ENCODE data around the gene ELK3. TPM values are rescaled to one million over a fixed set of nuclear protein-coding genes. Genes with fewer than 3 reads are reported as not detected.

ELK3 gene
- 5.1 and 9.6 TPM in 2 replicates for total RNA-seq
- 7.3 and 10.2 TPM in 2 replicates for polyA plus RNA-seq

DNA sequence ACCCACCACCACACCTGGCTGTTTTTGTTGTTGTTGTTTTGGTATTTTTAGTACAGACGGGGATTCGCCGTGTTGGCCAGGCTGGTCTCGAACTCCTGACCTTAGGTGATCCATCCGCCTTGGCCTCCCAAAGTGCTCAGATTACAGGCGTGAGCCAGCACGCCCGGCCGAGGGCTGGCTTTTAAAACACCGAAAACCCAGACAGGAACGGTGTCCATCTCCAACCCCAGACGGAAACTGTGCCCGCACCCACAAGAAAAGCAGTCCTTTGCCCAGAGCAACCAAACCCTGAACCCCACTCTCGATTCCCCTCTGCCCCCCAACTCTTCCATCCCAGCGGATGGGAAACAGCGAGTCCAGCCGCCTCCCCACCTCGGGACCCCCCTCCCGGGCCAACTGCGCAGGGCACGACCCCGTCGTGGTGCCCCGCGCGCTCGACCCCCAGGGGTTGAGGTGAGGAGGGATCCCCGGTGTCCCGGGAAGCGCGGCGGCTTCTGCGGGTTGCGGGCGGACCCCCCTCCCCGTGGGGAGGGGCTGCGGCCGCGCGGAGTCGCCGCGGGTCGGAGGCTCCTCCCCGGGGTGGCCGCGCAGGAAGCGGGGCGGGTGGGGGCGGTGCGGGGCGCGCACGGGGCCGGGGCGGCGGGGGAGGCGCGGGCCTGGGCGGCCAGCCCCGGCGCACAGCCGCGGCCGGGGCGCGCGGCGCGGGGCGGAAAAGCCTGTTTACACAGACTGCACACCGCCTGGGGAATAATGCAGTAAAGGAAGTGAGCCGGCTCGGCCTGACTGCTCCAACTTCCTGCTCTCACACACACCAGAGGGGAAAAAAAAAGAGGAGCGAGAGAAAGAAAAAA lies at the start of gene ELK3:
Gene ELK3 (plus strand): TSS at position 651 of the 851 bp plus-strand sequence.
- H3K27me3 ChIP-seq = no peaks in the 10 kb centered on the region
- no peak within 1 kb of the TSS for H3K27ac ChIP-seq

DNA sequence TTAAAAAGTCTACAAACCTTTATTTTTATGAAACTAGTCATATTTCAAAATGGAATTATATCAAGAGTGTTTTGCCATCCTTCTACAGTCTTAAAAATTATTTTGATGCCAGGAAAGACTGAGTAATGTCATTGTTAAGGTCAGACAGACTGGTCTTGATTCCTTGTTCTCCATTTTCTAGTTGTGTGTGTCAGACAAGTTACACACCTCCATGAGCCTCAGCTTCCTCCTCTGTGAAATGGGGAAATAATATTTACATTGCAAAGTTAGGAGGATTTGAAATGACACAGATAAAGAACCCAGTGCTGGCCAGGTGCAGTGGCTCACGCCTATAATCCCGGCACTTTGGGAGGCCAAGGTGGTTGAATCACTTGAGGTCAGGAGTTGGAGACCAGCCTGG lies 47.4 kb upstream of the ELK3 start:
- Histone ChIP-seq H3K27ac (no peak overlapping the region), H3K4me1 (ENCODE audit: low read depth) (no peaks in the 10 kb centered on the region), H3K27me3 (no peaks in the 10 kb centered on the region), H3K4me3 (no peak overlapping the region), H3K36me3 (no peaks in the 10 kb centered on the region), H3K9me3 (ENCODE audit: low read depth) (no peaks in the 10 kb centered on the region)
- no peak for DNase-seq (ENCODE audit: low read depth in 1 of 2, low spot score in 1 of 2)
- TF ChIP-seq, protein P1, sequence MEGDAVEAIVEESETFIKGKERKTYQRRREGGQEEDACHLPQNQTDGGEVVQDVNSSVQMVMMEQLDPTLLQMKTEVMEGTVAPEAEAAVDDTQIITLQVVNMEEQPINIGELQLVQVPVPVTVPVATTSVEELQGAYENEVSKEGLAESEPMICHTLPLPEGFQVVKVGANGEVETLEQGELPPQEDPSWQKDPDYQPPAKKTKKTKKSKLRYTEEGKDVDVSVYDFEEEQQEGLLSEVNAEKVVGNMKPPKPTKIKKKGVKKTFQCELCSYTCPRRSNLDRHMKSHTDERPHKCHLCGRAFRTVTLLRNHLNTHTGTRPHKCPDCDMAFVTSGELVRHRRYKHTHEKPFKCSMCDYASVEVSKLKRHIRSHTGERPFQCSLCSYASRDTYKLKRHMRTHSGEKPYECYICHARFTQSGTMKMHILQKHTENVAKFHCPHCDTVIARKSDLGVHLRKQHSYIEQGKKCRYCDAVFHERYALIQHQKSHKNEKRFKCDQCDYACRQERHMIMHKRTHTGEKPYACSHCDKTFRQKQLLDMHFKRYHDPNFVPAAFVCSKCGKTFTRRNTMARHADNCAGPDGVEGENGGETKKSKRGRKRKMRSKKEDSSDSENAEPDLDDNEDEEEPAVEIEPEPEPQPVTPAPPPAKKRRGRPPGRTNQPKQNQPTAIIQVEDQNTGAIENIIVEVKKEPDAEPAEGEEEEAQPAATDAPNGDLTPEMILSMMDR (IDR thresholded peaks at IDR 0.05; ENCODE audit: low read depth, low read length) = no peak

More for the DNA sequence above, at the start of gene ELK3:
- Histone ChIP-seq H3K9me3 (ENCODE audit: low read depth) (no peaks in the 10 kb centered on the region), H3K4me3 (peak within 1 kb of the TSS; percentile 99), H3K36me3 (no peaks in the 10 kb centered on the region), H3K4me1 (ENCODE audit: low read depth) (no peaks in the 10 kb centered on the region)
- DNase-seq (ENCODE audit: low read depth in 1 of 2, low spot score in 1 of 2) = peak; percentile 76 to 87
- TF ChIP-seq, protein P1 (IDR thresholded peaks at IDR 0.05; ENCODE audit: low read depth, low read length) = no peak

DNA sequence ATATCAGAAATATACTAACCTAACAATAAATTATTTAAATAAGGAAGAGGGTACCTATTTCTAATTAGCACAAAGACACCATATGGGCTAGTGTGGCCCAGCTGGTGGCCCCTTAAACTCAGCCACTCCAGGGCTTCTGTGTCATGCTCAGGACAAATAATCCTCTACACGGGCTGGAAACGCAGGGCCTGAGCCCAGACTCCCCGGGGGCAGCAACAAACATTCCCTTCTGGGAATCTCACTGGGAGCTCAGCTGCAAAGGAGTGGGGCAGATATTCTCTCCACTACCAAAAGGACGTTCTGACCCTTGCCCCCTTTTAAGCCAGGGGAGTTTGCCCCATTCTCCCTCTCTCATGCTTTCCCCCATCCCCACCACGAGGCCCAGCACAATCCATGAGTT lies 43.7 kb upstream of the ELK3 start:
- TF ChIP-seq, protein P1 (IDR thresholded peaks at IDR 0.05; ENCODE audit: low read depth, low read length) = no peak
- Histone ChIP-seq H3K36me3 (no peaks in the 10 kb centered on the region), H3K9me3 (ENCODE audit: low read depth) (no peaks in the 10 kb centered on the region), H3K4me1 (ENCODE audit: low read depth) (no peaks in the 10 kb centered on the region), H3K27me3 (no peaks in the 10 kb centered on the region), H3K27ac (no peak overlapping the region), H3K4me3 (no peak overlapping the region)
- no peak for DNase-seq (ENCODE audit: low read depth in 1 of 2, low spot score in 1 of 2)

DNA sequence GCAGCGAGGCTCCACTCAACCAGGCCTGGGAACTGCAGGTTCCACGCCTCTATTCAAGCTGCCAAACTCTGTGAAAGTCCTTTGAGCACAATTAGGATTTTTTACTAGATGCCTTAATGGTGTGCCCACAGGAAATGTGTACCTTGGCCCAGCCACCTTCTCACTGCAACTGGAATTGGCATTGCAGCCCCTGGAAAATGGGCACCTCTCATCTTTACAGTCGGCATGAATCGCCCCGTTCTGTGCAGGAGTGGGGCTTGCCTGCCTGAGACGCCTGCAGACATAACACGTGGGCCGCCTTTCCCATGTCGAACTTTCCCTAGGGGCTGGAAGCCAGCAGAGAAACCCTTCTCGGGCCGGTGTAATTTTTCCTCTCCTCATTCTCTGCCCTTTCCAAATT lies 42.0 kb upstream of the ELK3 start:
- Histone ChIP-seq H3K9me3 (ENCODE audit: low read depth) (no peaks in the 10 kb centered on the region), H3K27me3 (no peaks in the 10 kb centered on the region)
- TF ChIP-seq, protein P1 (IDR thresholded peaks at IDR 0.05; ENCODE audit: low read depth, low read length) = no peak

DNA sequence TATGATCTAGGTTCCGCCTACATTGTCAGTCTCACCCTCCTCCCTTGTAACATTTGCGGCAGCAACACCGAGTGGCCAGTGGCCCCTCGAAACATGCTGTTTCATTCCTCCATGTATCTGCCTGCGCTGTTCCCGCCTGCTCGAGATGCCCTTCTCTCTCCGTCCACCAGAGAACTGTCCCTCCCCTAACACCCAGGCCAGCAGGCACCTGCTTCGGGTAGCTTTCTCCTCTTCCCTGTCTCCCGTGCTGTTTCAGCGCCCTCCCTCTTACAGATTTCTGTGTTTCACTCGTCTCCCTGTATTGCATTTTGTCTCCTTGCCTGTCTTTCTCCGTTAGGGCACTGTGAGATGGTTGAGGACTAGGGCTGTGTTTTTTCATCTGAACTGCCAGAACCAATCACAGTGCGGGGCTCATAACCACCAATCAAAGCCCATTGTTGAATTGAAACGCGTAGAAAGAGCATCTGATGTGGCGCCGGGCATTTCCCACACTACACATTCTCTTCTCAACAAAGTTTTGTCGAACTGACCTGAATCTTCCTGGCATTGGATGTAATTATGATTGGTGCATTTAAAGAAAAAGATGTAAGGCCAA lies 40.9 kb upstream of the ELK3 start:
- H3K27ac ChIP-seq = no peak overlapping the region
- H3K4me1 ChIP-seq (ENCODE audit: low read depth) = no peaks in the 10 kb centered on the region
- no peaks in the 10 kb centered on the region for H3K36me3 ChIP-seq
- TF ChIP-seq, protein P1 (IDR thresholded peaks at IDR 0.05; ENCODE audit: low read depth, low read length) = no peak
- no peaks in the 10 kb centered on the region for H3K9me3 ChIP-seq (ENCODE audit: low read depth)
- H3K4me3 ChIP-seq = no peak overlapping the region
- no peaks in the 10 kb centered on the region for H3K27me3 ChIP-seq
- no peak for DNase-seq (ENCODE audit: low read depth in 1 of 2, low spot score in 1 of 2)

More for the DNA sequence above, 42.0 kb upstream of the ELK3 start:
- Histone ChIP-seq H3K27ac (no peak overlapping the region), H3K4me1 (ENCODE audit: low read depth) (no peaks in the 10 kb centered on the region), H3K4me3 (no peak overlapping the region), H3K36me3 (no peaks in the 10 kb centered on the region)
- no peak for DNase-seq (ENCODE audit: low read depth in 1 of 2, low spot score in 1 of 2)

All from cardiac muscle cell (in vitro differentiated cells and primary cell).